H1 (cell line): ENCODE data around the gene CTNNBL1. TPM values are rescaled to one million over a fixed set of nuclear protein-coding genes. Genes with fewer than 3 reads are reported as not detected.
"Not testable (repeated sequence)": the region's sequence is repeated elsewhere in the genome, so short reads cannot be mapped to it uniquely, and the experiment has no call there.

Source experiments
- CTCF ChIA-PET: fragments of 300-600 bp; sonication (Branson Sonifier 250); formaldehyde crosslinking; loops from one replicate; lab custom pipeline; 2021; ENCODE audit not compliant: partially characterized antibody; lab: Charles Lee
- POLR2A ChIA-PET: fragments of 300-600 bp; sonication (Branson Sonifier 250); formaldehyde crosslinking; loops from one replicate; lab custom pipeline; 2021; ENCODE audit warnings: inconsistent platforms; ENCODE audit not compliant: partially characterized antibody; lab: Charles Lee
- DNase-seq, 2 experiments: peaks; one replicate each; pipeline versions ENCODE4 v3.0.0 to v3.0.0-alpha.2; 2010 to 2022; ENCODE audit warnings: low spot score in 2 of 2, low read depth in 1 of 2, mixed read lengths in 1 of 2
- FAIRE-seq: peaks from 2 replicates; lab custom pipeline; 2011; peaks lifted over from hg19 to GRCh38; lab: Jason Lieb, UNC
- H2AFZ ChIP-seq: 2 replicates; pipeline ENCODE4 v1.8.1; 2012; ENCODE audit warnings: low read length, inconsistent platforms
- H2AK5ac ChIP-seq: 2 replicates; pipeline ENCODE4 v1.6.1; 2013; ENCODE audit warnings: low read depth, low read length
- H2BK120ac ChIP-seq: replicated peaks from 2 replicates; pipeline ENCODE3; 2013; ENCODE audit warnings: low read depth, low read length, inconsistent platforms
- H2BK12ac ChIP-seq: 2 replicates; pipeline ENCODE4 v1.6.1; 2013; ENCODE audit warnings: low read depth, low read length
- H2BK15ac ChIP-seq: 2 replicates; pipeline ENCODE4 v1.6.1; 2013; ENCODE audit warnings: low read length
- H2BK20ac ChIP-seq: 2 replicates; pipeline ENCODE4 v1.6.1; 2013; ENCODE audit warnings: low read length
- H2BK5ac ChIP-seq: 2 replicates; pipeline ENCODE4 v1.6.1; 2013; ENCODE audit warnings: low read depth, low read length
- H3K14ac ChIP-seq: 2 replicates; pipeline ENCODE4 v1.6.1; 2013; ENCODE audit warnings: inconsistent platforms; ENCODE audit not compliant: insufficient read length
- H3K18ac ChIP-seq: 2 replicates; pipeline ENCODE4 v1.6.1; 2013; ENCODE audit warnings: low read length; ENCODE audit errors: extremely low read depth
- H3K23ac ChIP-seq: 2 replicates; pipeline ENCODE4 v1.6.1; 2013; ENCODE audit warnings: inconsistent platforms; ENCODE audit not compliant: insufficient read length
- H3K23me2 ChIP-seq: 2 replicates; pipeline ENCODE4 v1.6.1; 2013; ENCODE audit warnings: low read depth, low read length
- H3K27ac ChIP-seq: 2 replicates; pipeline ENCODE4 v1.6.1; 2011; ENCODE audit warnings: low read depth, low read length, inconsistent platforms
- H3K27me3 ChIP-seq, 4 experiments: replicated peaks in 1 of 4; 1 replicate in 1 of 4; 2 replicates in 3 of 4; pipeline versions ENCODE4 v1.6.1 to v1.8.1; 2011 to 2013; ENCODE audit warnings: low read length in 3 of 4, mild to moderate bottlenecking in 3 of 4, inconsistent platforms in 2 of 4, mixed read lengths in 2 of 4, moderate library complexity in 1 of 4; ENCODE audit not compliant: control insufficient read depth in 3 of 4, insufficient read depth in 3 of 4; ENCODE audit errors: extremely low read depth in 1 of 4
- H3K36me3 ChIP-seq, 4 experiments: 2 replicates each; pipeline versions ENCODE4 v1.6.1 to v1.8.1; 2011 to 2013; ENCODE audit warnings: mild to moderate bottlenecking in 4 of 4, low read length in 3 of 4, moderate library complexity in 2 of 4, control low read depth in 1 of 4, inconsistent platforms in 1 of 4; ENCODE audit not compliant: insufficient read depth in 4 of 4, control insufficient read depth in 2 of 4
- H3K4ac ChIP-seq: replicated peaks from 2 replicates; pipeline ENCODE3; 2013; ENCODE audit warnings: low read length, low read depth, mixed read lengths, inconsistent platforms; ENCODE audit not compliant: insufficient read length
- H3K4me1 ChIP-seq, 4 experiments: replicated peaks in 1 of 4; 1 replicate in 1 of 4; 2 replicates in 3 of 4; pipeline versions ENCODE4 v1.6.1 to v1.8.1; 2011 to 2013; ENCODE audit warnings: low read length in 3 of 4, inconsistent platforms in 2 of 4, mixed read lengths in 1 of 4; ENCODE audit not compliant: insufficient read depth in 4 of 4, control insufficient read depth in 3 of 4
- H3K4me2 ChIP-seq, 2 experiments: 2 replicates each; pipeline versions ENCODE4 v1.6.1 to v1.8.1; 2011 to 2013; ENCODE audit warnings: low read depth in 2 of 2, low read length in 2 of 2, control low read depth in 1 of 2, inconsistent platforms in 1 of 2, mild to moderate bottlenecking in 1 of 2; ENCODE audit not compliant: insufficient read depth in 1 of 2
- H3K4me3 ChIP-seq, 4 experiments: fragments of 200-600, 300-600 bp in 1 of 4; sonication (generic), shearing (Covaris generic), sonication (Bioruptor Twin) in 1 of 4; 2 replicates each; pipeline versions ENCODE4 v1.5.1 to v1.8.1; 2011 to 2016; ENCODE audit warnings: low read length in 4 of 4, low read depth in 3 of 4, control low read depth in 2 of 4, inconsistent platforms in 2 of 4, mild to moderate bottlenecking in 2 of 4, mixed read lengths in 1 of 4, moderate library complexity in 1 of 4; ENCODE audit not compliant: insufficient read depth in 2 of 4; ENCODE audit errors: extremely low read depth in 1 of 4
- H3K56ac ChIP-seq: replicated peaks from 2 replicates; pipeline ENCODE3; 2013; ENCODE audit warnings: low read depth, mild to moderate bottlenecking, mixed read lengths, low read length, inconsistent platforms; ENCODE audit not compliant: insufficient read length
- H3K79me1 ChIP-seq: 2 replicates; pipeline ENCODE4 v1.6.1; 2013; ENCODE audit warnings: low read depth, low read length, control low read depth
- H3K79me2 ChIP-seq, 2 experiments: 2 replicates each; pipeline versions ENCODE4 v1.6.1 to v1.8.1; 2012 to 2013; ENCODE audit warnings: low read length in 2 of 2, mild to moderate bottlenecking in 2 of 2, inconsistent platforms in 1 of 2; ENCODE audit not compliant: insufficient read depth in 2 of 2, control insufficient read depth in 1 of 2
- H3K9ac ChIP-seq, 4 experiments: replicated peaks in 1 of 4; 1 replicate in 1 of 4; 2 replicates in 3 of 4; pipeline versions ENCODE4 v1.6.1 to v1.8.1; 2011 to 2013; ENCODE audit warnings: low read depth in 3 of 4, low read length in 3 of 4, control low read depth in 2 of 4, mild to moderate bottlenecking in 2 of 4, moderate library complexity in 2 of 4, inconsistent platforms in 1 of 4; ENCODE audit errors: extremely low read depth in 1 of 4
- H3K9me3 ChIP-seq, 2 experiments: 2 replicates each; pipeline versions ENCODE4 v1.6.1 to v1.8.1; 2012 to 2013; ENCODE audit warnings: mild to moderate bottlenecking in 2 of 2, moderate library complexity in 2 of 2, control low read depth in 1 of 2, inconsistent platforms in 1 of 2, low read depth in 1 of 2, low read length in 1 of 2, mixed read lengths in 1 of 2; ENCODE audit not compliant: insufficient read depth in 2 of 2
- H4K20me1 ChIP-seq, 2 experiments: replicated peaks in 1 of 2; 2 replicates each; pipeline versions ENCODE3 to v1.8.1; 2011 to 2013; ENCODE audit warnings: inconsistent platforms in 2 of 2, low read length in 2 of 2, mild to moderate bottlenecking in 1 of 2; ENCODE audit not compliant: insufficient read depth in 2 of 2, control insufficient read depth in 1 of 2
- H4K5ac ChIP-seq: 2 replicates; pipeline ENCODE4 v1.6.1; 2013; ENCODE audit warnings: low read length, low read depth, mixed read lengths, inconsistent platforms; ENCODE audit not compliant: insufficient read length
- H4K8ac ChIP-seq: 2 replicates; pipeline ENCODE4 v1.8.0; 2013; ENCODE audit warnings: mild to moderate bottlenecking, moderate library complexity, low read length, inconsistent platforms; ENCODE audit not compliant: insufficient read depth; ENCODE audit errors: extremely low read depth
- H4K91ac ChIP-seq: replicated peaks from 2 replicates; pipeline ENCODE3; 2013; ENCODE audit warnings: low read length, mixed read lengths, inconsistent platforms; ENCODE audit not compliant: insufficient read length
- WGBS, 2 experiments: shearing (Covaris generic) in 1 of 2; methylation state at CpG; one replicate each; pipeline versions ENCODE4 v1.1.6 to v1.1.7; 2013 to 2015; ENCODE audit warnings: low lambda C conversion rate in 2 of 2, mixed read lengths in 2 of 2, inconsistent platforms in 1 of 2, low coverage in 1 of 2, missing lambda C conversion rate in 1 of 2; ENCODE audit not compliant: insufficient replicate concordance in 2 of 2, insufficient coverage in 1 of 2, insufficient read length in 1 of 2; ENCODE audit errors: extremely low coverage in 1 of 2, missing lambda C conversion rate in 1 of 2; 5-methylcytosine and 5-hydroxymethylcytosine counted together
- polyA plus RNA-seq, 7 experiments: library from polyadenylated mRNA; depleted of rRNA in 3 of 7; stranded (reverse) in 5 of 7; unstranded in 2 of 7; fragments of >200 nt in 5 of 7; fragments of 200-250 nt in 2 of 7; gene quantifications; 1 replicate in 5 of 7; 2 replicates in 1 of 7; 4 replicates in 1 of 7; pipeline versions ENCODE4 v1.2.1 to v1.2.3, GENCODE V29; 2011 to 2013; ENCODE audit warnings: missing spikeins in 2 of 7, mixed read lengths in 2 of 7
- total RNA-seq: library from RNA; stranded (reverse); fragmentation: NEBNext Ultra II Directional; extraction: Animal tissue kit (Norgen Biotek cat#: 25700); gene quantifications from 2 replicates; pipeline ENCODE4 v1.2.1, GENCODE V29; 2021

Gene CTNNBL1
- total and polyA plus RNA-seq, 2 of the 8 experiments (the other 6 are each of a cell fraction or from before 2014, with no cell fraction given): 19.6 to 81.6 TPM

DNA sequence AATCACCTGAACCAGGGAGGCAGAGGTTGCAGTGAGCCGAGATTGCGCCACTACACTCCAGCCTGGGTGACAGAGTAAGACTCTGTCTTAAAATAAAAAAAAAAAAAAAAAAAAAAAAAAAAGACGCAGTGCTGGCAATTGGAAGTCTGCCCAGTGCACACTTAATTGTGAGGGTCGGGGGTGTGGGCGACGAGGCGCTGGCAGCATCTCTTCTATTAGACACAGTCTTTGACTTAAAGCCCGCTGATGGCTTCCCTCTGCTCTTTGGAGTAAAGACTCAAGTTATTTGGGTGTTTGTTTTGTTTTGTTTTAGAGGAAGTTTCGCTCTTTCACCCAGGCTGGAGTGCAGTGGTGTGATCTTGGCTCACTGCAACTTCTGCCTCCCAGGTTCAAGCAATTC, 10.7 kb upstream of the CTNNBL1 start:
- H2AFZ ChIP-seq, H3K79me1 ChIP-seq, POLR2A ChIA-PET, H2BK120ac ChIP-seq, H4K91ac ChIP-seq, H3K4me2 ChIP-seq, H2BK20ac ChIP-seq, H3K4me1 ChIP-seq, H3K79me2 ChIP-seq, H3K18ac ChIP-seq, FAIRE-seq, H4K5ac ChIP-seq, H3K23ac ChIP-seq, H3K36me3 ChIP-seq, H3K14ac ChIP-seq, H4K20me1 ChIP-seq, H3K9me3 ChIP-seq, H3K27me3 ChIP-seq, H2BK5ac ChIP-seq, DNase-seq, H3K4me3 ChIP-seq, H2AK5ac ChIP-seq, H3K4ac ChIP-seq, H4K8ac ChIP-seq, H3K23me2 ChIP-seq, H3K56ac ChIP-seq, H2BK15ac ChIP-seq, H2BK12ac ChIP-seq, H3K9ac ChIP-seq, H3K27ac ChIP-seq: not testable (repeated sequence)
- WGBS, 2 experiments: 79% methylated on average over 9 of the region's 9 CpGs; no CpG with 5 or more reads in 1 of the 2 experiments
- CTCF ChIA-PET: interaction anchor here (1.2 kb wide), 1 partner anchor 38 kb away, joined by 3 read pairs; no protein-coding TSS in a partner anchor
